MM.1S (cell line): Measurements from ENCODE around the gene SNTG2.

Experiments used
- EZH2 ChIP-seq: fragments of 300-600 bp; sonication (generic); optimal IDR thresholded peaks from 2 replicates; pipeline ENCODE3; 2017; ENCODE audit warnings: low read depth, mild to moderate bottlenecking, antibody characterized with exemption, low read length, mixed read lengths
- EZH2phosphoT487 ChIP-seq: fragments of 300-600 bp; sonication (generic); IDR thresholded peaks from 2 replicates; pipeline ENCODE4 v1.6.1; 2018; ENCODE audit warnings: antibody characterized with exemption, low read length
- TF ChIP-seq, protein P1 (sequence below): fragments of 300-600 bp; sonication (generic); IDR thresholded peaks from 2 replicates; pipeline ENCODE4 v1.5.1; 2016; ENCODE audit warnings: antibody characterized with exemption, low read length, mixed read lengths

DNA sequence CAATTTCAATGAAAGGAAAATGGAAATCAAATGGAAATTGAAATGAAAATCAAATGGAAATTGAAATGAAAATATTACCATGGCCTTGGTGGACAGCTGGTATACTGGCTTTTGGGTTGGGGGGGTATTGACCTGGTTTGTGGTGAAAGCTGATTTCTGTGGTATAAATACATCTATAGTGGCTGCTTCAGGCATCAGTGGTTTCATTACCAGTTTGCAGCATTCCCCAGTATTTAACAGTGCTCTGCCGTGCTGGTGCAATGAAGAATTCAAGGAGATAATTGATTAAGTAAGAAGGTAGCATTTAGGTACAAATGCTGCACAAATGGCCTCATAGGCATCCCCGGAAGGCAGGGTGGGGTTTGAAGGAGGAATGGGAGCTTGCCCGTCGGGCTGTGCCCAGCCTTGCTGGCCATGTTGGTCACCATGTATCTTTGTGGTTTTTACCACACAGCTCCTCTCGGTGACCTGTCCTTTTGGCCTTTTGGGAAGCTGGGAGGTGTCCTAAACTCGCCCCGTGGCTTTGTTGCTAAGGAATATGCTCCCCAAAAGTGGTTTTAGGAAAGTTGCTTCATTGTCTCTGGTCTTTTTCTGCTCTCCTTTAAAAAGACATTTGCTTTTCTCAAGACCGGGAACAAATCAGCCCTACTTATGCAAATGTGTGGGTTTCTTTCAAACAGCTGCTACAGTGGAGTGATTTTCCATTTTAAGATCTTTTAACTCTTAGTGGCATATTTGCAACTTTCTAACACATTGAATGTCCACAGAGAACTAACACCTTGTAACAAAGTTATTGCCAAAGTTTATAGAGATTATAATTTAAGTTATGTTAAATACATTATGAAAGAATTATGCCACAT, 28.6 kb downstream of the SNTG2 start:
- TF ChIP-seq, protein P1, sequence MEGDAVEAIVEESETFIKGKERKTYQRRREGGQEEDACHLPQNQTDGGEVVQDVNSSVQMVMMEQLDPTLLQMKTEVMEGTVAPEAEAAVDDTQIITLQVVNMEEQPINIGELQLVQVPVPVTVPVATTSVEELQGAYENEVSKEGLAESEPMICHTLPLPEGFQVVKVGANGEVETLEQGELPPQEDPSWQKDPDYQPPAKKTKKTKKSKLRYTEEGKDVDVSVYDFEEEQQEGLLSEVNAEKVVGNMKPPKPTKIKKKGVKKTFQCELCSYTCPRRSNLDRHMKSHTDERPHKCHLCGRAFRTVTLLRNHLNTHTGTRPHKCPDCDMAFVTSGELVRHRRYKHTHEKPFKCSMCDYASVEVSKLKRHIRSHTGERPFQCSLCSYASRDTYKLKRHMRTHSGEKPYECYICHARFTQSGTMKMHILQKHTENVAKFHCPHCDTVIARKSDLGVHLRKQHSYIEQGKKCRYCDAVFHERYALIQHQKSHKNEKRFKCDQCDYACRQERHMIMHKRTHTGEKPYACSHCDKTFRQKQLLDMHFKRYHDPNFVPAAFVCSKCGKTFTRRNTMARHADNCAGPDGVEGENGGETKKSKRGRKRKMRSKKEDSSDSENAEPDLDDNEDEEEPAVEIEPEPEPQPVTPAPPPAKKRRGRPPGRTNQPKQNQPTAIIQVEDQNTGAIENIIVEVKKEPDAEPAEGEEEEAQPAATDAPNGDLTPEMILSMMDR, result no peak
- TF ChIP-seq EZH2phosphoT487 (no peak), EZH2 (no peak)
